Keratinocyte (primary cell): ENCODE results near the gene CGREF1. TPM values are rescaled to one million over a fixed set of nuclear protein-coding genes. Genes with fewer than 3 reads are reported as not detected.

Experiments
- DNase-seq: peaks from one replicate; pipeline ENCODE4 v3.0.0-alpha.2; 2011; ENCODE audit warnings: low read depth, missing footprints, low spot score
- FAIRE-seq: peaks from 2 replicates; lab custom pipeline; 2011; peaks lifted over from hg19 to GRCh38; lab: Jason Lieb, UNC
- H2AFZ ChIP-seq: 2 replicates; pipeline ENCODE4 v1.6.0; 2012; ENCODE audit warnings: low read length, control low read depth, inconsistent platforms; ENCODE audit not compliant: control insufficient read depth
- H3K27ac ChIP-seq: 2 replicates; pipeline ENCODE4 v1.5.1; 2011; ENCODE audit warnings: low read length; ENCODE audit not compliant: control insufficient read depth, insufficient read depth
- H3K27me3 ChIP-seq: 3 replicates; pipeline ENCODE4 v1.6.0; 2011; ENCODE audit warnings: low read length; ENCODE audit not compliant: control insufficient read depth, insufficient read depth; ENCODE audit errors: extremely low read depth
- H3K36me3 ChIP-seq, 2 experiments: 2 replicates in 1 of 2; 3 replicates in 1 of 2; pipeline ENCODE4 v1.5.1; 2011; ENCODE audit warnings: low read length in 2 of 2, mild to moderate bottlenecking in 1 of 2; ENCODE audit not compliant: control insufficient read depth in 2 of 2, insufficient read depth in 2 of 2; ENCODE audit errors: extremely low read depth in 1 of 2
- H3K4me1 ChIP-seq: 3 replicates; pipeline ENCODE4 v1.5.1; 2011; ENCODE audit warnings: low read length; ENCODE audit not compliant: control insufficient read depth, insufficient read depth; ENCODE audit errors: extremely low read depth
- H3K4me2 ChIP-seq: 3 replicates; pipeline ENCODE4 v1.6.0; 2011; ENCODE audit warnings: low read depth, low read length; ENCODE audit not compliant: control insufficient read depth, insufficient read depth; ENCODE audit errors: extremely low read depth
- H3K4me3 ChIP-seq, 3 experiments: fragments of 200-600 bp in 1 of 3; sonication (generic) in 1 of 3; 2 replicates in 2 of 3; 3 replicates in 1 of 3; pipeline ENCODE4 v1.5.1; 2011 to 2016; ENCODE audit warnings: low read length in 3 of 3, mild to moderate bottlenecking in 3 of 3, control low read depth in 2 of 3, inconsistent platforms in 1 of 3, low read depth in 1 of 3, mixed read lengths in 1 of 3, mixed run types in 1 of 3, moderate library complexity in 1 of 3; ENCODE audit not compliant: control insufficient read depth in 2 of 3, insufficient read depth in 2 of 3; ENCODE audit errors: extremely low read depth in 1 of 3
- H3K79me2 ChIP-seq: 2 replicates; pipeline ENCODE4 v1.6.0; 2012; ENCODE audit warnings: low read length; ENCODE audit not compliant: control insufficient read depth, insufficient read depth
- H3K9ac ChIP-seq: 3 replicates; pipeline ENCODE4 v1.6.0; 2011; ENCODE audit warnings: low read length; ENCODE audit not compliant: control insufficient read depth, insufficient read depth; ENCODE audit errors: extremely low read depth
- H3K9me1 ChIP-seq: 3 replicates; pipeline ENCODE4 v1.6.0; 2011; ENCODE audit warnings: low read length; ENCODE audit not compliant: control insufficient read depth, insufficient read depth; ENCODE audit errors: extremely low read depth
- H3K9me3 ChIP-seq: 2 replicates; pipeline ENCODE4 v1.5.1; 2012; ENCODE audit warnings: low read depth, low read length; ENCODE audit not compliant: control insufficient read depth
- H4K20me1 ChIP-seq: 3 replicates; pipeline ENCODE4 v1.6.0; 2011; ENCODE audit warnings: low read length; ENCODE audit not compliant: control insufficient read depth, insufficient read depth; ENCODE audit errors: extremely low read depth
- EZH2 ChIP-seq: IDR thresholded peaks from one replicate; pipeline ENCODE4 v1.6.1; 2012; ENCODE audit warnings: inconsistent platforms, mild to moderate bottlenecking, low read length, moderate library complexity
- dilution Hi-C: fragments of 300-500 bp; cut with MboI; formaldehyde crosslinking; loops from one replicate; pipeline ENCODE4 v1.7.0; 2020; ENCODE audit warnings: low sequenced_read_pairs; ENCODE audit not compliant: extremely low pct_ligation_motif_present
- polyA plus RNA-seq, 5 experiments: library from polyadenylated mRNA; depleted of rRNA in 3 of 5; stranded (reverse) in 3 of 5; stranded (forward) in 1 of 5; unstranded in 1 of 5; fragments of >200 nt; gene quantifications; 1 replicate in 1 of 5; 2 replicates in 3 of 5; 3 replicates in 1 of 5; pipeline versions ENCODE4 v1.2.1 to v1.2.3, GENCODE V29; 2011 to 2012; ENCODE audit warnings: missing spikeins in 2 of 5, low read depth in 1 of 5, low replicate concordance in 1 of 5
- TF ChIP-seq, protein P1 (sequence below), 3 experiments: IDR thresholded peaks in 1 of 3; conservative IDR thresholded peaks in 1 of 3; optimal IDR thresholded peaks in 1 of 3; 2 replicates in 2 of 3; 3 replicates in 1 of 3; pipeline versions ENCODE3 to v1.5.1; 2011; ENCODE audit warnings: low read length in 3 of 3, mild to moderate bottlenecking in 3 of 3, moderate library complexity in 2 of 3, control low read depth in 1 of 3, inconsistent platforms in 1 of 3; ENCODE audit not compliant: insufficient read depth in 2 of 3; ENCODE audit errors: extremely low read depth in 1 of 3

The CGREF1 gene
- polyA plus RNA-seq, 1 donor (not counting 4 experiments of a cell fraction or from before 2014, with no cell fraction given) = 1.3 TPM

DNA sequence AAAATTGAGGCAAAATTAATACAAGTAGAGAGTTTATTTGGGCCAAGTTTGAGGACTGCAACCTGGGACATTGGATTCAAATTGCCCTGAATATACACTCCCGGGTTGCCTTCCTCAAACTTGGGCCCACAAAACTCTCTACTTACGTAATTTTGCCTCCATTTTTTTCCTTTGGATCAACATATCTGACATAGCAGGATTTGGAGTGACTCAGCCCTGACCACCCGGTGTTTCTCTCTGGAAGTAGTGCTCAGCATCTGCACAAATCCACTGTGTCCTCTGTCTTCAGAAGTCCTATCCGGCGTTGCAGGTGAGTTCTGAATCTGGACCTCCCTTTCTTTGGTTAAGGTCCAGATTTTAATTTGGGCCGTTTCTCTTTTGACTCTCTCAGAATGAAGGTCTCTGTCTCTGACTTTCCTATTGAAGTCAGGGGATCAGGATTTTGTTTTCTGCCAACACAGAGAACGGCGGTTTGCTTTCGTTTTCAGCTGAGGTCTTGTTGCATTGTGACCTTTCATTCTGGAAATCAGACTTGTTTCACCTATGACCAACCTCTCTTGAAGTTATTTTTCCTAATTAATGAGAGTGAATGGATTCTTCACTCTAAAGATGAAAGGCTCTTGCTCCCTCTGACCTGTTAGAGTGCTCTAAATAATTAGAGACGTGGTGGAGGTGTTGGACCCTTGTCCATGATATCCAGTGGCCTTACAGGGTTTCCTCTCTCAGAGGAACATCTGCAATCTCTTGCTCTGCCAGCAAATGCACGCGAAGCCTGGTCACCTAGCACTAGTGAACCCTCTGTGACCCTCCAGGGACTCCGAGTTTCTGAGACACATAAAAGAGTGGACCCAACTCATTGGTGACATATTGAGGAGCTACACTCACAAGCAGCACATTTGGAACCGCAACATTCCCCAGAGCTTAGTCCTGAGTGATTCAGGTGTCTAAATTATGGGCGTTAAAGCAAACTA, 43.5 kb upstream of the CGREF1 start:
- H3K79me2 ChIP-seq = no peaks in the 10 kb centered on the region
- H4K20me1 ChIP-seq = no peaks in the 10 kb centered on the region
- no peak overlapping the region for H3K4me3 ChIP-seq
- FAIRE-seq (no peak), DNase-seq (no peak)
- TF ChIP-seq EZH2 = no peak
- TF ChIP-seq, protein P1, sequence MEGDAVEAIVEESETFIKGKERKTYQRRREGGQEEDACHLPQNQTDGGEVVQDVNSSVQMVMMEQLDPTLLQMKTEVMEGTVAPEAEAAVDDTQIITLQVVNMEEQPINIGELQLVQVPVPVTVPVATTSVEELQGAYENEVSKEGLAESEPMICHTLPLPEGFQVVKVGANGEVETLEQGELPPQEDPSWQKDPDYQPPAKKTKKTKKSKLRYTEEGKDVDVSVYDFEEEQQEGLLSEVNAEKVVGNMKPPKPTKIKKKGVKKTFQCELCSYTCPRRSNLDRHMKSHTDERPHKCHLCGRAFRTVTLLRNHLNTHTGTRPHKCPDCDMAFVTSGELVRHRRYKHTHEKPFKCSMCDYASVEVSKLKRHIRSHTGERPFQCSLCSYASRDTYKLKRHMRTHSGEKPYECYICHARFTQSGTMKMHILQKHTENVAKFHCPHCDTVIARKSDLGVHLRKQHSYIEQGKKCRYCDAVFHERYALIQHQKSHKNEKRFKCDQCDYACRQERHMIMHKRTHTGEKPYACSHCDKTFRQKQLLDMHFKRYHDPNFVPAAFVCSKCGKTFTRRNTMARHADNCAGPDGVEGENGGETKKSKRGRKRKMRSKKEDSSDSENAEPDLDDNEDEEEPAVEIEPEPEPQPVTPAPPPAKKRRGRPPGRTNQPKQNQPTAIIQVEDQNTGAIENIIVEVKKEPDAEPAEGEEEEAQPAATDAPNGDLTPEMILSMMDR (optimal IDR thresholded peaks at IDR 0.05 in 1 of 3, IDR thresholded peaks at IDR 0.05 in 1 of 3, conservative IDR thresholded peaks at IDR 0.05 in 1 of 3; ENCODE audit: extremely low read depth in 1 of 3, insufficient read depth in 2 of 3, low read length in 3 of 3) = no peak
- H3K9ac ChIP-seq = no peak overlapping the region
- H3K9me1 ChIP-seq = no peaks in the 10 kb centered on the region
- H2AFZ ChIP-seq = no peak overlapping the region
- peaks cover 5% of the 10 kb centered on the region for H3K4me1 ChIP-seq
- dilution Hi-C loops = no loop called here
- H3K4me2 ChIP-seq = no peak overlapping the region
- no peaks in the 10 kb centered on the region for H3K9me3 ChIP-seq
- H3K36me3 ChIP-seq = no peaks in the 10 kb centered on the region
- no peak overlapping the region for H3K27ac ChIP-seq
- no peaks in the 10 kb centered on the region for H3K27me3 ChIP-seq

- Histone ChIP-seq H3K27me3 (no peaks in the 10 kb centered on the region), H2AFZ (no peak overlapping the region), H3K4me2 (no peak overlapping the region), H3K9me3 (no peaks in the 10 kb centered on the region), H3K4me1 (peaks cover 3% of the 10 kb centered on the region), H3K36me3 (no peaks in the 10 kb centered on the region), H3K79me2 (no peaks in the 10 kb centered on the region), H3K4me3 (no peak overlapping the region), H3K27ac (no peak overlapping the region), H3K9ac (no peak overlapping the region), H4K20me1 (no peaks in the 10 kb centered on the region), H3K9me1 (no peaks in the 10 kb centered on the region)
- no peak for DNase-seq
- no peak for FAIRE-seq
- dilution Hi-C loops = no loop called here
- TF ChIP-seq EZH2 = no peak
- TF ChIP-seq, protein P1 (optimal IDR thresholded peaks at IDR 0.05 in 1 of 3, IDR thresholded peaks at IDR 0.05 in 1 of 3, conservative IDR thresholded peaks at IDR 0.05 in 1 of 3; ENCODE audit: extremely low read depth in 1 of 3, insufficient read depth in 2 of 3, low read length in 3 of 3) = no peak
Observed at GRCh38 chr2:27160191-27160590, 41.3 kb upstream of the CGREF1 start.
